Lung (tissue), 12 donors: ENCODE results near the gene BCLAF3. TPM values are rescaled to one million over a fixed set of nuclear protein-coding genes. Genes with fewer than 3 reads are reported as not detected.

Source experiments
- ATAC-seq: fragments of 200-7000 bp; cut with Tn5 transposase; one replicate; pipeline ENCODE4 v1.9.1; 2020; ENCODE audit warnings: moderate number of reproducible peaks; ENCODE audit not compliant: insufficient read depth, low FRiP score
- DNase-seq, 3 donors: peaks; one replicate each; pipeline ENCODE4 v3.0.0-alpha.2; 2013 to 2017
- H3K27ac ChIP-seq, 2 donors: one replicate each; pipeline ENCODE4 v1.5.1; 2013; ENCODE audit warnings: mild to moderate bottlenecking in 2 of 2, moderate library complexity in 2 of 2, control low read depth in 1 of 2, inconsistent platforms in 1 of 2, low read depth in 1 of 2, low read length in 1 of 2
- H3K27me3 ChIP-seq, 3 donors: one replicate each; pipeline ENCODE4 v1.5.1; 2013; ENCODE audit warnings: low read length in 2 of 3; ENCODE audit not compliant: control insufficient read depth in 3 of 3, insufficient read depth in 3 of 3
- H3K36me3 ChIP-seq, 4 donors: one replicate each; pipeline ENCODE4 v1.5.1; 2013; ENCODE audit warnings: low read length in 4 of 4, mild to moderate bottlenecking in 1 of 4, moderate library complexity in 1 of 4; ENCODE audit not compliant: control insufficient read depth in 4 of 4, insufficient read depth in 4 of 4
- H3K4me1 ChIP-seq, 5 donors: one replicate each; pipeline ENCODE4 v1.5.1; 2013; ENCODE audit warnings: low read length in 5 of 5, mild to moderate bottlenecking in 2 of 5, moderate library complexity in 1 of 5; ENCODE audit not compliant: control insufficient read depth in 5 of 5, insufficient read depth in 5 of 5
- H3K4me3 ChIP-seq: one replicate; pipeline ENCODE4 v1.5.1; 2013; ENCODE audit warnings: mild to moderate bottlenecking, control low read depth, moderate library complexity
- H3K9ac ChIP-seq, 2 donors: one replicate each; pipeline ENCODE4 v1.5.1; 2013; ENCODE audit warnings: low read length in 2 of 2, control low read depth in 1 of 2; ENCODE audit not compliant: insufficient read depth in 1 of 2
- H3K9me3 ChIP-seq, 4 donors: one replicate each; pipeline ENCODE4 v1.5.1; 2013; ENCODE audit warnings: low read length in 3 of 4, mild to moderate bottlenecking in 1 of 4, moderate library complexity in 1 of 4; ENCODE audit not compliant: control insufficient read depth in 4 of 4, insufficient read depth in 3 of 4
- CTCF ChIP-seq: IDR thresholded peaks from 2 replicates; pipeline ENCODE4 v1.5.1; 2012; ENCODE audit warnings: mild to moderate bottlenecking; ENCODE audit errors: control extremely low read depth, extremely low read depth
- WGBS, 2 donors: extraction: QIAGEN DNeasy Blood & Tissue Kit; methylation state at CpG; one replicate each; pipeline ENCODE4 v1.1.7; 2013; 5-methylcytosine and 5-hydroxymethylcytosine counted together
- polyA plus RNA-seq, 2 donors: library from polyadenylated mRNA; stranded (reverse); fragments of 200-250 nt; gene quantifications; one replicate each; pipeline ENCODE4 v1.2.1, GENCODE V29; 2013
- total RNA-seq, 2 donors: library from RNA; depleted of rRNA in 1 of 2; stranded (reverse); fragments of >200 nt in 1 of 2; gene quantifications; one replicate each; pipeline ENCODE4 v1.2.1, GENCODE V29; 2014 to 2021
- donor health status: control.
- donor health status: control.
- donor health status: Bipolar disorder and iron deficiency.
- donor health status: healthy.
- donor health status: DM: yes; HTN: yes; CAD: no.

The BCLAF3 gene
- total and polyA plus RNA-seq, 4 donors = 2.5 to 22.4 (median 7.8) TPM

DNA sequence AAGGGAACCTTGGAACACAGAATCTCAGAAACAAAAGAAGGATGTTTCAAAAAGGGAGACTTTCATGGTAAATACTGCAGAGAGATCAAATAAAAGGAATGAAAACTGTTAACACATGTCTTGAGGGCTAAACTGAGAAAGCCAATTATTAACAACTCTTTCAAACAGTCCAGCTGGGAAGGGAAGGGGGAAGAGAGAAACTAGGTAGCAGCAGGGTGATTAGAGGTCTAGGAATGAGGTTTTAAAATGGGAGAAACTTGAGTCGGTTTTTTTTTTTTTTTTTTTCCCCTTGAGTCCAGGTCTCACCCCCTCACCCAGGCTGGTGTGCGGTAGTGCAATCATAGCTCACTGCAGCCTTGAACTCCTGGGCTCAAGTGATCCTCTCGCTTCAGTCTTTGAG lies 4.3 kb downstream of the BCLAF3 start:
- ATAC-seq (no peak), DNase-seq (peak in 1 of 3 donors; percentile 9)
- Histone ChIP-seq H3K27me3 (peaks cover 0 to 14% (median 5%) of the 10 kb centered on the region in 3 donors), H3K27ac (no peak overlapping the region), H3K4me3 (no peak overlapping the region), H3K9me3 (peaks cover 0 to 2% (median 0%) of the 10 kb centered on the region in 4 donors), H3K36me3 (no peaks in the 10 kb centered on the region), H3K4me1 (peaks cover 0 to 2% (median 0%) of the 10 kb centered on the region in 5 donors), H3K9ac (no peak overlapping the region)
- 76 to 83% methylated on average over 3 of the region's 3 CpGs for WGBS, 2 donors
- TF ChIP-seq CTCF = no peak

- WGBS, 2 donors = 72 to 75% methylated on average over 2 of the region's 2 CpGs
- H3K4me1 ChIP-seq = no peaks in the 10 kb centered on the region
- H3K36me3 ChIP-seq = no peaks in the 10 kb centered on the region
- no peak overlapping the region for H3K27ac ChIP-seq
- ATAC-seq (no peak), DNase-seq (no peak)
- no peak for TF ChIP-seq CTCF
- peaks cover 0 to 14% (median 3%) of the 10 kb centered on the region in 3 donors for H3K27me3 ChIP-seq
- peaks cover 0 to 11% (median 3%) of the 10 kb centered on the region in 4 donors for H3K9me3 ChIP-seq
- no peak overlapping the region for H3K4me3 ChIP-seq
- no peak overlapping the region for H3K9ac ChIP-seq
Measured at GRCh38 chrX:19981947-19982346, 8.9 kb downstream of the BCLAF3 start.

GRCh38 chrX:19975845-19976244 lies 15.0 kb downstream of the BCLAF3 start:
- TF ChIP-seq CTCF = no peak

DNA sequence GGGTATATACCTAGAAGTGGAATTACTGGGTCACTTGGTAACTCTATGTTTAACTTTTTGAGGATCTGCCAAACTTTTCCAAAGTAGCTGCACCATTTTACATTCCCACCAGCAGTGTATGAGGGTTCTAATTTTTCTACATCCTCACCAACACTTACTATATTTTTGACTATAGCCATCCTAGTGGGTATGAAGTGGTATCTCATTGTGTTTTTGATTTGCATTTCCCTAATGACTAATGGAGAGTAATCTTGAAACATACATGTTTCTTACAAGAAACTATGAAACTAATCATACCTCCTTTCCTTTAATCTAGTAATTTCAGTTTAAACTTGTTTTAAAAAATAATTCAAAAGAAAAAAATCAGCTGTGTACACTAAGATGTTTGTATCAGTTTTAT lies 17.9 kb downstream of the BCLAF3 start:
- no peak overlapping the region for H3K9ac ChIP-seq
- H3K36me3 ChIP-seq = no peaks in the 10 kb centered on the region
- DNase-seq (no peak), ATAC-seq (no peak)
- H3K27me3 ChIP-seq = peaks cover 0 to 38% (median 20%) of the 10 kb centered on the region in 3 donors
- H3K27ac ChIP-seq = no peak overlapping the region
- peaks cover 0 to 2% (median 0%) of the 10 kb centered on the region in 5 donors for H3K4me1 ChIP-seq
- no peak overlapping the region for H3K4me3 ChIP-seq
- H3K9me3 ChIP-seq = peaks cover 0 to 11% (median 3%) of the 10 kb centered on the region in 4 donors
- no peak for TF ChIP-seq CTCF

More at GRCh38 chrX:19975845-19976244, 15.0 kb downstream of the BCLAF3 start:
- peaks cover 0 to 13% (median 3%) of the 10 kb centered on the region in 4 donors for H3K9me3 ChIP-seq
- H3K27ac ChIP-seq = no peak overlapping the region
- no peak overlapping the region for H3K9ac ChIP-seq
- H3K4me3 ChIP-seq = no peak overlapping the region
- no peak for ATAC-seq
- H3K36me3 ChIP-seq = no peaks in the 10 kb centered on the region
- no peak for DNase-seq
- H3K27me3 ChIP-seq = peaks cover 0 to 28% (median 12%) of the 10 kb centered on the region in 3 donors
- peaks cover 0 to 2% (median 0%) of the 10 kb centered on the region in 5 donors for H3K4me1 ChIP-seq
